ENCODE data around the gene DOCK1.

The DOCK1 gene

DNA sequence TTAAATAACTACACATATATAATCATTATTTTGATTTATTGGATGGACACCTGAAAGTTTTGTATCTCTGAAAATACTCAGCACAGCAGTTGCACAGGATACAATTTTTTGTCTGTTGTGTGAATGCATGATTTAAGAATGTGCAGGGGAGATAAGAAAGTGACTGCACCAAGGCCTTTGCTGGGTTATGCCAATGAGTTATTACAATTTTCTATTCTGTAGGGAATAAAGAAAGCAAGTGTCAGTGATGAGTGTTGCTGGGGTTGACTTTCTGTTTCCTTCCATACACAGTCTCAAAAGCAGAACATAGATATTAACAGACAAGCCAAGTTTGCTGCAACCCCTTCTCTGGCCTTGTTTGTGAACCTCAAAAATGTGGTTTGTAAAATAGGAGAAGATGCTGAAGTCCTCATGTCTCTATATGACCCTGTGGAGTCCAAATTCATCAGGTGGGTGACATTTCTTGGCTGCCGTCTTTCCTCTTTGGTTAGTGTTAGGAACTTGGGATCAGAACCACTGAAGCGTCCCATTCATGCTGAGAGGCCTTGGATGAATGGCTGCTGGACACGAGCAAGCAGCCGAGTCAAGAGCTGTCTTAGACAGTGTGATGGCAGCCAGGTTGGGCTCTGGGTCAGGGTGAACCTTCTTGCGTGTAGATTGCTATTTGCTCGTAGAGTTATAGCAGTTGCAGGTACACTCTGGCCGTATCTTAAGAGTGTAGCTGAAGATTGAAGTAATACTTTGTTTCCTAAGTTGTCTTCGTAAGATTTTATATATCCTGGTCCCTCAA is 92.8 kb downstream of the DOCK1 start:
- H3K36me3 ChIP-seq: peaks cover 16% of the 10 kb centered on the region
- TF ChIP-seq, protein P1, sequence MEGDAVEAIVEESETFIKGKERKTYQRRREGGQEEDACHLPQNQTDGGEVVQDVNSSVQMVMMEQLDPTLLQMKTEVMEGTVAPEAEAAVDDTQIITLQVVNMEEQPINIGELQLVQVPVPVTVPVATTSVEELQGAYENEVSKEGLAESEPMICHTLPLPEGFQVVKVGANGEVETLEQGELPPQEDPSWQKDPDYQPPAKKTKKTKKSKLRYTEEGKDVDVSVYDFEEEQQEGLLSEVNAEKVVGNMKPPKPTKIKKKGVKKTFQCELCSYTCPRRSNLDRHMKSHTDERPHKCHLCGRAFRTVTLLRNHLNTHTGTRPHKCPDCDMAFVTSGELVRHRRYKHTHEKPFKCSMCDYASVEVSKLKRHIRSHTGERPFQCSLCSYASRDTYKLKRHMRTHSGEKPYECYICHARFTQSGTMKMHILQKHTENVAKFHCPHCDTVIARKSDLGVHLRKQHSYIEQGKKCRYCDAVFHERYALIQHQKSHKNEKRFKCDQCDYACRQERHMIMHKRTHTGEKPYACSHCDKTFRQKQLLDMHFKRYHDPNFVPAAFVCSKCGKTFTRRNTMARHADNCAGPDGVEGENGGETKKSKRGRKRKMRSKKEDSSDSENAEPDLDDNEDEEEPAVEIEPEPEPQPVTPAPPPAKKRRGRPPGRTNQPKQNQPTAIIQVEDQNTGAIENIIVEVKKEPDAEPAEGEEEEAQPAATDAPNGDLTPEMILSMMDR (IDR thresholded peaks at IDR 0.05; ENCODE audit: low read depth, low read length): no peak
- DNase-seq: no peak
- H3K9me3 ChIP-seq (ENCODE audit: severe bottlenecking): peaks cover 4% of the 10 kb centered on the region
- no peak overlapping the region for H3K4me3 ChIP-seq (ENCODE audit: low read depth, low read length)
- no peaks in the 10 kb centered on the region for H3K27me3 ChIP-seq (ENCODE audit: insufficient read depth, low read depth, severe bottlenecking)
- H3K27ac ChIP-seq: no peak overlapping the region

DNA sequence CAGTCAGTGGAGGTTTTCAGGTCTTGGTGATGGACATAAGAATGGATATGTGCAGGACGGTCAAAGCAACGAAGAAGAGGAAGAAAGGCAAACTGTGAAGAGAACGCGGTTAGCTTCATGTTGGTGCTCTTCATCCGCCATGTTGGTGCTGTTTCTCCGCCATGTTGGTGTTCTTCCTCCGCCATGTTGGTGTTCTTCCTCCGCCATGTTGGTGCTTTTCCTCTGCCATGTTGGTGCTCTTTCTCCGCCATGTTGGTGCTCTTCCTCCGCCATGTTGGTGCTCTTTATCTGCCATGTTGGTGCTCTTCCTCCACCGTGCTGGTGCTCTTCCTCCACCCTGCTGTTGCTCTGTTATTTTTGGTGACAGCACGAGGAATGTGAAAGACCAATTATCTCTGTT is 95.4 kb downstream of the DOCK1 start:
- DNase-seq: no peak
- no peak overlapping the region for H3K4me3 ChIP-seq (ENCODE audit: low read depth, low read length)
- H3K36me3 ChIP-seq: peaks cover 16% of the 10 kb centered on the region
- H3K27ac ChIP-seq: no peak overlapping the region
- TF ChIP-seq, protein P1 (IDR thresholded peaks at IDR 0.05; ENCODE audit: low read depth, low read length): no peak
- H3K9me3 ChIP-seq (ENCODE audit: severe bottlenecking): no peaks in the 10 kb centered on the region
- no peaks in the 10 kb centered on the region for H3K27me3 ChIP-seq (ENCODE audit: insufficient read depth, low read depth, severe bottlenecking)

DNA sequence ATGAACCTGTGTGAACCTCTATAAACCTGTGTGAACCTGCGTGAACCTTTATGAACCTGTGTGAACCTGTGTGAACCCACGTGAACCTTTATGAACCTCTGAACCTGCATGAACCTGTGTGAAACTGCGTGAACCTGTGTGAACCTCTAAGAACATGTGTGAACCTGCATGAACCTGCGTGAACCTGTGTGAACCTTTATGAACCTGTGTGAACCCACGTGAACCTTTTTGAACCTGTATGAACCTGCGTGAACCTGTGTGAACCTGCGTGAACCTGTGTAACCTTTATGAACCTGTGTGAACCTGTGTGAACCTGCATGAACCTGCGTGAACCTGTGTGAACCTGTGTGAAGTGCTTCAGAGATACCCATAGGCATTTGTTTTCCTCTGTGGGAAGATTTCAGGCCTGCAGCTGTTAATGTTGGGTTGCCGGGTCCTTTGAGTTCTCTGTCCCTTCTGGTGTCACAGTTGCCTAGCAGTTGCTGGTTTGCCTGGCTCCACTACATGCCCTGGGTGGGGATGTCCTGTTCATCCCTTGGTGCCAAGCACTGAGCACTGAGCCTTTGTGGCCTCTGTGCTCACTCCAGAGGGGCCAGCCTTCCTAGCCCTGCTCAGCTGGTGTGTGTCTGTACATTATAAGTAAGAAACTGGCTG is 97.9 kb downstream of the DOCK1 start:
- Histone ChIP-seq H3K36me3 (peaks cover 8% of the 10 kb centered on the region), H3K27me3 (ENCODE audit: insufficient read depth, low read depth, severe bottlenecking) (no peaks in the 10 kb centered on the region), H3K4me3 (ENCODE audit: low read depth, low read length) (no peak overlapping the region), H3K9me3 (ENCODE audit: severe bottlenecking) (no peaks in the 10 kb centered on the region), H3K27ac (no peak overlapping the region)
- DNase-seq: no peak
- TF ChIP-seq, protein P1 (IDR thresholded peaks at IDR 0.05; ENCODE audit: low read depth, low read length): no peak

DNA sequence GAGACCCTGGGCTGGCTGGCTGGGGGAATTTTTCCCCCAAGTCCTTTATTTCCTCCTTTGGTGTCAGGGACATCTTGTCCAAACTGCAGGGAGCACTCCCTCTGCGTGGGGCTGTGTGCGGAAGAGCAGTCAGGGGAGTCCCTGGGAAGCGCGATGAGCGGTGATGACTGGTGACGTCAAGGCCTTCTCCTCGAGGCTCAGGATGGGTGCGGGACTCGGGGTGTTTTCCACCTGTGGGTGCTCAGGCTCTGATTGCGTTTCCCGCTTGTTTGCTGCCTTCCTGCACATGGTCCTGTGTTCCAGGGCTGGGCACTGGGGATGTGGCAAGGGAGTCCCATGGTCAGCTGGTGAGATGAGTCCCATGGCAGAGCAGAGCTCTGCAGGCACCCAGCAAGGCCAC is 101.2 kb downstream of the DOCK1 start:
- H3K27me3 ChIP-seq (ENCODE audit: insufficient read depth, low read depth, severe bottlenecking): no peaks in the 10 kb centered on the region
- H3K9me3 ChIP-seq (ENCODE audit: severe bottlenecking): no peaks in the 10 kb centered on the region
- TF ChIP-seq, protein P1 (IDR thresholded peaks at IDR 0.05; ENCODE audit: low read depth, low read length): no peak
- no peak overlapping the region for H3K4me3 ChIP-seq (ENCODE audit: low read depth, low read length)
- no peak overlapping the region for H3K27ac ChIP-seq
- H3K36me3 ChIP-seq: no peaks in the 10 kb centered on the region
- no peak for DNase-seq

DNA sequence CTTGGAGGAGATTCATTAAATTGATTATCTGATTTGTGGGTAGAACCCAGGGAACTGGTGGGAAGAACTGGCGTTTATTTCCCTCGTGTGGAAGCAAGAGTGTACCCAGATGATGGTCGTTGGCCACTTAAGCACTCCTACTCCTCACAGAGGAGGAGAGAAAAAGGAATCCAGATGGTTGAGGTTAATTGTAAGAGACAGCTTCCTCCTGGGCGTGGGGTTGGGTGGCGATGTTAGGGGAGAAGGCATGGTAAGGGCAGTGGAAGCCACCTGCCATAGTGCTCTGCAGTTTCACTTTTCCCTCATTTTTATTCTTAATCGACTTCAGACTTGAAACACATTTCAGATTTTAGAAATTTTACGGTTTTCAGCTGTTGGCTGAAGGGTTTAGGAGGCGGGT is 104.1 kb downstream of the DOCK1 start:
- no peak for DNase-seq
- Histone ChIP-seq H3K4me3 (ENCODE audit: low read depth, low read length) (no peak overlapping the region), H3K27me3 (ENCODE audit: insufficient read depth, low read depth, severe bottlenecking) (no peaks in the 10 kb centered on the region), H3K9me3 (ENCODE audit: severe bottlenecking) (no peaks in the 10 kb centered on the region), H3K27ac (no peak overlapping the region), H3K36me3 (no peaks in the 10 kb centered on the region; the same call in 1 of the 2 replicates)
- TF ChIP-seq, protein P1 (IDR thresholded peaks at IDR 0.05; ENCODE audit: low read depth, low read length): no peak

Measured in WERI-Rb-1 (cell line).